Liver (tissue), 9 donors: Measurements from ENCODE around the gene CEBPG. TPM values are rescaled to one million over a fixed set of nuclear protein-coding genes. Genes with fewer than 3 reads are reported as not detected.
A peak's percentile ranks its signal among the peaks of the same experiment; 100 is the strongest.

Source experiments
- DNase-seq: peaks from one replicate; pipeline ENCODE4 v3.0.0-alpha.2; 2017; ENCODE audit warnings: low spot score
- H3K27ac ChIP-seq, 2 donors: one replicate each; pipeline ENCODE4 v1.7.0; 2013; ENCODE audit warnings: inconsistent platforms in 2 of 2, low read length in 2 of 2, control low read depth in 1 of 2, low read depth in 1 of 2, mild to moderate bottlenecking in 1 of 2
- H3K27me3 ChIP-seq, 4 donors: one replicate each; pipeline versions ENCODE4 v1.6.1 to v1.7.0; 2013; ENCODE audit warnings: low read length in 3 of 4, inconsistent platforms in 1 of 4, mild to moderate bottlenecking in 1 of 4, moderate library complexity in 1 of 4; ENCODE audit not compliant: control insufficient read depth in 4 of 4, insufficient read depth in 4 of 4
- H3K36me3 ChIP-seq, 4 donors: one replicate each; pipeline versions ENCODE4 v1.6.1 to v1.7.0; 2013; ENCODE audit warnings: low read length in 3 of 4, mild to moderate bottlenecking in 3 of 4, low read depth in 1 of 4, moderate library complexity in 1 of 4; ENCODE audit not compliant: control insufficient read depth in 4 of 4, insufficient read depth in 3 of 4
- H3K4me1 ChIP-seq, 4 donors: one replicate each; pipeline versions ENCODE4 v1.6.1 to v1.7.0; 2013; ENCODE audit warnings: low read length in 3 of 4, mild to moderate bottlenecking in 3 of 4, moderate library complexity in 1 of 4; ENCODE audit not compliant: control insufficient read depth in 4 of 4, insufficient read depth in 4 of 4
- H3K4me3 ChIP-seq, 3 donors: one replicate each; pipeline versions ENCODE4 v1.6.1 to v1.7.0; 2013; ENCODE audit warnings: low read length in 3 of 3, control low read depth in 1 of 3, low read depth in 1 of 3, mild to moderate bottlenecking in 1 of 3
- H3K9ac ChIP-seq, 2 donors: one replicate each; pipeline ENCODE4 v1.7.0; 2013; ENCODE audit warnings: low read length in 2 of 2, mild to moderate bottlenecking in 2 of 2, moderate library complexity in 2 of 2, control low read depth in 1 of 2, low read depth in 1 of 2
- H3K9me3 ChIP-seq, 4 donors: one replicate each; pipeline versions ENCODE4 v1.6.1 to v1.7.0; 2013; ENCODE audit warnings: low read length in 3 of 4; ENCODE audit not compliant: control insufficient read depth in 4 of 4
- FOXA1 ChIP-seq: IDR thresholded peaks from 2 replicates; pipeline ENCODE4 v1.6.1; 2016; ENCODE audit warnings: antibody characterized with exemption
- GABPA ChIP-seq, 2 donors: IDR thresholded peaks in 1 of 2; conservative IDR thresholded peaks in 1 of 2; 2 replicates each; pipeline ENCODE4 v1.6.1; 2016; ENCODE audit warnings: antibody characterized with exemption in 2 of 2, mild to moderate bottlenecking in 1 of 2, moderate library complexity in 1 of 2
- HNF4A ChIP-seq, 2 donors: conservative IDR thresholded peaks; 2 replicates each; pipeline ENCODE4 v1.6.1; 2016; ENCODE audit warnings: antibody characterized with exemption in 2 of 2, mild to moderate bottlenecking in 2 of 2
- JUND ChIP-seq, 2 donors: IDR thresholded peaks; 2 replicates each; pipeline ENCODE4 v1.6.1; 2016; ENCODE audit warnings: antibody characterized with exemption in 2 of 2
- NR2F2 ChIP-seq: IDR thresholded peaks from 2 replicates; pipeline ENCODE4 v1.6.1; 2016; ENCODE audit warnings: antibody characterized with exemption
- RXRA ChIP-seq, 2 donors: IDR thresholded peaks; 2 replicates each; pipeline ENCODE4 v1.6.1; 2017 to 2018; ENCODE audit warnings: antibody characterized with exemption in 2 of 2, mild to moderate bottlenecking in 1 of 2
- SP1 ChIP-seq: IDR thresholded peaks from 2 replicates; pipeline ENCODE4 v1.6.1; 2018; ENCODE audit warnings: antibody characterized with exemption, mild to moderate bottlenecking
- TAF1 ChIP-seq: conservative IDR thresholded peaks from 2 replicates; pipeline ENCODE4 v1.6.1; 2016; ENCODE audit warnings: antibody characterized with exemption, mild to moderate bottlenecking
- YY1 ChIP-seq: IDR thresholded peaks from 2 replicates; pipeline ENCODE4 v1.6.1; 2016; ENCODE audit warnings: antibody characterized with exemption, mild to moderate bottlenecking
- WGBS: extraction: QIAGEN DNeasy Blood & Tissue Kit; methylation state at CpG from one replicate; pipeline ENCODE4 v1.1.7; 2013; 5-methylcytosine and 5-hydroxymethylcytosine counted together
- polyA plus RNA-seq, 2 donors: library from polyadenylated mRNA; stranded (reverse) in 1 of 2; unstranded in 1 of 2; fragments of 200-250 nt in 1 of 2; fragments of >200 nt in 1 of 2; fragmentation: Nextera tagmentation in 1 of 2; extraction: Ambion mirVana in 1 of 2; gene quantifications; one replicate each; pipeline versions ENCODE4 v1.2.1 to v1.2.3, GENCODE V29; 2013 to 2015
- total RNA-seq, 2 donors: library from RNA; depleted of rRNA; stranded (reverse); fragments of >200 nt; gene quantifications; one replicate each; pipeline ENCODE4 v1.2.3, GENCODE V29; 2014
- TF ChIP-seq, protein P1 (sequence below): IDR thresholded peaks from 2 replicates; pipeline ENCODE4 v1.6.1; 2016; ENCODE audit warnings: antibody characterized with exemption
- TF ChIP-seq, protein P2 (sequence below): IDR thresholded peaks from 2 replicates; pipeline ENCODE4 v1.6.1; 2016; ENCODE audit warnings: antibody characterized with exemption
- TF ChIP-seq, protein P3 (sequence below): IDR thresholded peaks from 2 replicates; pipeline ENCODE4 v1.6.1; 2016; ENCODE audit warnings: antibody characterized with exemption, mild to moderate bottlenecking
- TF ChIP-seq, protein P4 (sequence below): IDR thresholded peaks from 2 replicates; pipeline ENCODE4 v1.6.1; 2016; ENCODE audit warnings: antibody characterized with exemption
- donor health status: healthy.
- donor health status: healthy.
- donor health status: healthy.
- donor health status: healthy.
- donor health status: healthy.

The CEBPG gene
- total and polyA plus RNA-seq, 4 donors = 16.9 to 36.1 (median 24.2) TPM

DNA sequence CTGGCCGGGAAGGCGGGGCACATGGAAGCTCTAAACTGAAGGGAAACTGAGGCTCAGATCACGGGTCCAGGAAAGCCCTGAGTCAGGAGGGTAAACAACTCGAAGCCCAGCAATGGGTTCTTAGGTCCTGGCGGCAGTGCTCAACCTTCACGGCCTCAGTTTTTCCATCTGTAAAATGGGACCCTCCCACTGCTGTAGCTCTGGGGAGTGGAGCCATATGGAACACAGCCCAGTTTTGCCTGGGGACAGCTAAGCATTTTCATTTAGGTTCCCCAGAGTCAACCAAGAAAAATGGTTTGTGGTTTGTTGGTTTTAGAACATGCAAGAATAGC is 30.4 kb downstream of the CEBPG start:
- H3K9ac ChIP-seq = peak overlapping the region in 1 of 2 donors; percentile 90
- no peaks in the 10 kb centered on the region for H3K36me3 ChIP-seq
- no peak for DNase-seq

DNA sequence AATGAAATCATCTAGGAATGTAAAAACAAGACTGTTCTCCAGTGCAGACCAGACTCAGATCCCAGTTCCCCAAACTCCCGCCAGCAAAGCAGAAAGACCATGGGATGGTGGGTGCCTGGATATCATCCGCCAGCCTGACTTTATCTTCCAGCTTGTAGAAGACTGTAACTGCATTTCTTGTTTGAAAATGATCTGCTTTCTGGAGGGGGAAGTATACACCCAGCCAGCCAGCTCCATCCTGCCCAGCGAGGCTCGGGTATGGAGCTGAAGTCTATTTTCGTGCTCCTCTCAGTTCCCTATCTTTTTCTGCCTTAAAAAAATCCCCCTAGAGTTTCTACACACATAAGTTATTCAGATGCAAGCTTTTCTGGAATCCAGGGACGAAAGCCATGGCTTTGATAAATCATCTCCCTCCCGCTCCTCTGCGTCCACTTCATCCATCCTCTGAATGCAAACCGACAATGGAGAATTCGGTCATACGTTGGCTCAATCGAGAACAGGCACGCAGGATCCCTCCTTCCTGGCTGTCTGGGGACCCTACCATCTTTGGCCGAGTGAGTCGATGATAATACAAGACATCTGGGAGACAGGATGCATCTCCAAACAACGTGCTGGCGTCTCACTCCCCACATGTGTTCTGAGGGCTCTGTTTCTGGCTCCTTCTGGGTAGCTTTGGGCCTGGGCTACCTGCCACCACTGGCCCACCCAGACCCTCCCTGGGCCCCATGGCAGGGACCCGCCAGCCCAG is 31.2 kb downstream of the CEBPG start:
- TF ChIP-seq, protein P1, sequence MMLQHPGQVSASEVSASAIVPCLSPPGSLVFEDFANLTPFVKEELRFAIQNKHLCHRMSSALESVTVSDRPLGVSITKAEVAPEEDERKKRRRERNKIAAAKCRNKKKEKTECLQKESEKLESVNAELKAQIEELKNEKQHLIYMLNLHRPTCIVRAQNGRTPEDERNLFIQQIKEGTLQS = no peak
- TF ChIP-seq SP1 (no peak), FOXA1 (no peak)
- TF ChIP-seq, protein P2, sequence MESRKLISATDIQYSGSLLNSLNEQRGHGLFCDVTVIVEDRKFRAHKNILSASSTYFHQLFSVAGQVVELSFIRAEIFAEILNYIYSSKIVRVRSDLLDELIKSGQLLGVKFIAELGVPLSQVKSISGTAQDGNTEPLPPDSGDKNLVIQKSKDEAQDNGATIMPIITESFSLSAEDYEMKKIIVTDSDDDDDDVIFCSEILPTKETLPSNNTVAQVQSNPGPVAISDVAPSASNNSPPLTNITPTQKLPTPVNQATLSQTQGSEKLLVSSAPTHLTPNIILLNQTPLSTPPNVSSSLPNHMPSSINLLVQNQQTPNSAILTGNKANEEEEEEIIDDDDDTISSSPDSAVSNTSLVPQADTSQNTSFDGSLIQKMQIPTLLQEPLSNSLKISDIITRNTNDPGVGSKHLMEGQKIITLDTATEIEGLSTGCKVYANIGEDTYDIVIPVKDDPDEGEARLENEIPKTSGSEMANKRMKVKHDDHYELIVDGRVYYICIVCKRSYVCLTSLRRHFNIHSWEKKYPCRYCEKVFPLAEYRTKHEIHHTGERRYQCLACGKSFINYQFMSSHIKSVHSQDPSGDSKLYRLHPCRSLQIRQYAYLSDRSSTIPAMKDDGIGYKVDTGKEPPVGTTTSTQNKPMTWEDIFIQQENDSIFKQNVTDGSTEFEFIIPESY = no peak
- DNase-seq = no peak
- Histone ChIP-seq H3K27me3 (no peaks in the 10 kb centered on the region), H3K4me3 (no peak overlapping the region), H3K4me1 (peaks cover 38 to 76% (median 58%) of the 10 kb centered on the region in 4 donors), H3K9ac (peak overlapping the region; percentile 54 to 90), H3K36me3 (no peaks in the 10 kb centered on the region), H3K27ac (peak overlapping the region; percentile 92 to 98), H3K9me3 (no peaks in the 10 kb centered on the region)
- 87% methylated on average over 18 of the region's 18 CpGs for WGBS

More for the DNA sequence above, 30.4 kb downstream of the CEBPG start:
- H3K4me1 ChIP-seq = peaks cover 42 to 81% (median 65%) of the 10 kb centered on the region in 4 donors
- H3K27ac ChIP-seq = peak overlapping the region; percentile 92 to 98
- no peak overlapping the region for H3K4me3 ChIP-seq
- H3K27me3 ChIP-seq = no peaks in the 10 kb centered on the region
- no peaks in the 10 kb centered on the region for H3K9me3 ChIP-seq
- 35% methylated on average over 6 of the region's 6 CpGs for WGBS
- TF ChIP-seq, protein P3, sequence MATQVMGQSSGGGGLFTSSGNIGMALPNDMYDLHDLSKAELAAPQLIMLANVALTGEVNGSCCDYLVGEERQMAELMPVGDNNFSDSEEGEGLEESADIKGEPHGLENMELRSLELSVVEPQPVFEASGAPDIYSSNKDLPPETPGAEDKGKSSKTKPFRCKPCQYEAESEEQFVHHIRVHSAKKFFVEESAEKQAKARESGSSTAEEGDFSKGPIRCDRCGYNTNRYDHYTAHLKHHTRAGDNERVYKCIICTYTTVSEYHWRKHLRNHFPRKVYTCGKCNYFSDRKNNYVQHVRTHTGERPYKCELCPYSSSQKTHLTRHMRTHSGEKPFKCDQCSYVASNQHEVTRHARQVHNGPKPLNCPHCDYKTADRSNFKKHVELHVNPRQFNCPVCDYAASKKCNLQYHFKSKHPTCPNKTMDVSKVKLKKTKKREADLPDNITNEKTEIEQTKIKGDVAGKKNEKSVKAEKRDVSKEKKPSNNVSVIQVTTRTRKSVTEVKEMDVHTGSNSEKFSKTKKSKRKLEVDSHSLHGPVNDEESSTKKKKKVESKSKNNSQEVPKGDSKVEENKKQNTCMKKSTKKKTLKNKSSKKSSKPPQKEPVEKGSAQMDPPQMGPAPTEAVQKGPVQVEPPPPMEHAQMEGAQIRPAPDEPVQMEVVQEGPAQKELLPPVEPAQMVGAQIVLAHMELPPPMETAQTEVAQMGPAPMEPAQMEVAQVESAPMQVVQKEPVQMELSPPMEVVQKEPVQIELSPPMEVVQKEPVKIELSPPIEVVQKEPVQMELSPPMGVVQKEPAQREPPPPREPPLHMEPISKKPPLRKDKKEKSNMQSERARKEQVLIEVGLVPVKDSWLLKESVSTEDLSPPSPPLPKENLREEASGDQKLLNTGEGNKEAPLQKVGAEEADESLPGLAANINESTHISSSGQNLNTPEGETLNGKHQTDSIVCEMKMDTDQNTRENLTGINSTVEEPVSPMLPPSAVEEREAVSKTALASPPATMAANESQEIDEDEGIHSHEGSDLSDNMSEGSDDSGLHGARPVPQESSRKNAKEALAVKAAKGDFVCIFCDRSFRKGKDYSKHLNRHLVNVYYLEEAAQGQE = no peak
- TF ChIP-seq NR2F2 (no peak), RXRA (IDR thresholded peaks at IDR 0.05) (no peak), SP1 (no peak), HNF4A (conservative IDR thresholded peaks at IDR 0.05) (no peak), TAF1 (peak; percentile 6), GABPA (IDR thresholded peaks at IDR 0.05 in 1 of 2, conservative IDR thresholded peaks at IDR 0.05 in 1 of 2) (no peak), YY1 (peak; percentile 8)
- TF ChIP-seq, protein P4, sequence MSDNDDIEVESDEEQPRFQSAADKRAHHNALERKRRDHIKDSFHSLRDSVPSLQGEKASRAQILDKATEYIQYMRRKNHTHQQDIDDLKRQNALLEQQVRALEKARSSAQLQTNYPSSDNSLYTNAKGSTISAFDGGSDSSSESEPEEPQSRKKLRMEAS = no peak

DNA sequence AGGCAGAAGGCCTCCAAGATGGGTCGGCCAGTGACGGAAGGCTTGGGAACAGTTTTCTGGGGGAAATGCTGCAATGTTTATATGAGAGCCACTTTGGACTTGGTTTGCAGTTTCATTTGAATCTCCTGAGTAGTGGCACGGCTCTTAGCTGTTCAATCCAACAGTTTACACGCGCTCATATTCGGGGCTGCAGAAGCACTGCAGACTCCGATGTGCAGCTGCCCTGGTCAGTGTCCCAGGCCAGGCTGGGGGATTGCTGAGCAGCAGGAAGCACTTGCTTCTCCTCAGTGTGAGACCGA is 31.7 kb downstream of the CEBPG start:
- Histone ChIP-seq H3K27me3 (no peaks in the 10 kb centered on the region), H3K4me3 (no peak overlapping the region), H3K4me1 (peaks cover 35 to 76% (median 55%) of the 10 kb centered on the region in 4 donors), H3K27ac (peak overlapping the region; percentile 92 to 98), H3K36me3 (peaks cover 0 to under 1% (median 0%) of the 10 kb centered on the region in 4 donors), H3K9me3 (no peaks in the 10 kb centered on the region), H3K9ac (peak overlapping the region; percentile 54 to 90)
- no peak for TF ChIP-seq JUND (IDR thresholded peaks at IDR 0.05)
- TF ChIP-seq, protein P2 = no peak
- DNase-seq = no peak
- WGBS = 35% methylated on average over 8 of the region's 8 CpGs
